HS-5 (cell line): ENCODE results near the gene TSKS.

Experiments
- DNase-seq: peaks from one replicate; pipeline ENCODE4 v3.0.0-alpha.2; 2012; ENCODE audit warnings: low read depth

The TSKS gene

GRCh38 chr19:49792829-49793560 lies 29.9 kb upstream of the TSKS start:
- no peak for DNase-seq

DNA sequence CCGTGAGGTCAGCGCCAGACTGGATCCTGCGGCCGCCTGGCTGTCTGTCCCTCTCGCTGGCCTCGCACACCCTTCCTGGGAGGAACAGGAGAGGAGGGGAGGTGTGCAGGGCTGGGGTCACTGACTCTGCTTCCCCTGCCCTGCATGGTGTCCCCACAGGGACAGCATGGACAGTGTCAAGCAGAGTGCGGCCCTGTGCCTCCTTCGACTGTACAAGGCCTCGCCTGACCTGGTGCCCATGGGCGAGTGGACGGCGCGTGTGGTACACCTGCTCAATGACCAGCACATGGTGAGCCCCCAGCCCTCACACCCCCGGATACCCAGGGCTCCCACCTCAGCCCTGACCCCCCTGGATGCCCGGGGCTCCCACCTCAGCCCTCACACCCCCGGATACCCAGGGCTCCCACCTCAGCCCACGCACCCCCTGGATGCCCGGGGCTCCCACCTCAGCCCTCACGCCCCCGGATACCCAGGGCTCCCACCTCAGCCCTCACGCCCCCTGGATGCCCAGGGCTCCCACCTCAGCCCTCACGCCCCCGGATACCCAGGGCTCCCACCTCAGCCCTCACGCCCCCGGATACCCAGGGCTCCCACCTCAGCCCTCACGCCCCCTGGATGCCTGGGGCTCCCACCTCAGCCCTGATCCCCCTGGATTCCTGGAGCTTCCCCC lies 28.8 kb upstream of the TSKS start:
- no peak for DNase-seq

- DNase-seq, result no peak
Measured at GRCh38 chr19:49790866-49791265, 27.8 kb upstream of the TSKS start.

DNA sequence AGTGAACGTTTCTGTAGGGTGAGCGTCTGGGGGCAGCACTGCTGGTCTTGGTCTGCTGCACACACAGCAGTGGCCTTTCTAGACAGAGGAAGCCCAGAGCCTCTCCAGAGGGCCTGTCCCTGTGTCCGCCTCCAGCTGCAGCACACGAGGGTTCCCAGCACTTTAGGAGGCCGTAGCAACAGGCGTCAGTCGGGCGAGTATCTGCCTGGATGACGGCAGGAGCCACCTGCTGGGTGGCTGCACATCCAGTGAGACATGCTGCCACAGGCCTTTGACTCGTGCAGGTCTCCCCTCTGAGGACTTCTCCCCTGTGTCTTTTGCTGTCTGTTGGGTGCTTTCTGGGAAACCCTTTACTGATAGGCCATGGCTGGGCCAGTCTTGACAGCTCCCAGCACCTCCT lies 25.8 kb upstream of the TSKS start:
- DNase-seq, result no peak

DNA sequence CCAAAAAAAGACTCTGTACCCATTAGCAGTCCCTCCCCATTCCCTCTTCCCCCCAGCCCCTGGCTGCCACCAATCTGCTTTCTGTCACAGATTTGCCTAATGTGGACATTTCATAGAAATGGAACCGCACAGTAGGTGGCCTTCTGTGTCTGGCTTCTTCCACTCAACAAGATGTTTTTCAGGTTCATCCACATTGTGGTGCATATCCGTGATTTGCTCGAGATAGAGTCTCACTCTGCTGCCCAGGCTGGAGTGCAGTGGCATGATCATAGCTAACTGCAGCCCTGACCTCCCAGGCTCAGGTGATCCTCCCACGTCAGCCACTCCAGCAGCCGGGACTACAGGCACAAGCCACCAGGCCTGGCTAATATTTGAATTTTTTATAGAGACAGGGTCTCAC lies 24.6 kb upstream of the TSKS start:
- DNase-seq, result no peak

GRCh38 chr19:49786376-49786820 lies 23.3 kb upstream of the TSKS start:
- DNase-seq, result peak; percentile 16

DNA sequence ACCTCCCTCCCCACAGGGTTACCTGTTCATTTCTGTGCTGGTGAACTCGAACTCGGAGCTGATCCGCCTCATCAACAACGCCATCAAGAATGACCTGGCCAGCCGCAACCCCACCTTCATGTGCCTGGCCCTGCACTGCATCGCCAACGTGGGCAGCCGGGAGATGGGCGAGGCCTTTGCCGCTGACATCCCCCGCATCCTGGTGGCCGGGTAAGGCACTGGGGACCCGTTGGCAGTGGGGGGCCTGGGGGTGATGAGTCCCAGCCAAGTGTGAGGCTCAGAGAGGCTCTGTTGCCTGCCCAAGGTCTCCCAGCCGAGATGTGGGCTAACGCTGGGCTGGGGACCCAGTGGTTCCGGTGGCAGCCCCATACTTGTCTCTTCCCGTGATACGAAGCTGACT lies 19.4 kb upstream of the TSKS start:
- no peak for DNase-seq

- DNase-seq, result no peak
Measured at GRCh38 chr19:49781394-49781793, 18.3 kb upstream of the TSKS start.

DNA sequence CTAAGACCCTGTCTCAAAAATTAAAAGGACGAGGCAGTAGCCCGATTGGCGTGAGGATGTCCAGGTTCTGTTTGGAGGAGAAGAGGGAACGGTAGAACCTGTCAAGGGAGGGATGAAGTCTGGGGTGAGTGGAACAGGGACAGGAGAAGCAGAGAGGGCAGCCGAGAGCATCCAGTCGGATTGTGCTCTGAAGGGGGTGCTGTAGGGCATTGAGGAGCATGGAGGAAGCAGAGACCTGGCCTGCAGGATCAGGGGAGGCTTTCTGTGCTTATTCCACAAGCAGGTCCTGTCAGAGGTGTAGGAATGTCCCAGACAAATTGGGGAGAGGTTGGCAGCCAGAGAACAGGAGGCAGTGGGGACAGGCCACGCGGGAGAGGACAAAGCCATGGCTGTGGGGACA lies 17.8 kb upstream of the TSKS start:
- DNase-seq, result no peak

GRCh38 chr19:49779731-49780555 lies 16.8 kb upstream of the TSKS start:
- no peak for DNase-seq

DNA sequence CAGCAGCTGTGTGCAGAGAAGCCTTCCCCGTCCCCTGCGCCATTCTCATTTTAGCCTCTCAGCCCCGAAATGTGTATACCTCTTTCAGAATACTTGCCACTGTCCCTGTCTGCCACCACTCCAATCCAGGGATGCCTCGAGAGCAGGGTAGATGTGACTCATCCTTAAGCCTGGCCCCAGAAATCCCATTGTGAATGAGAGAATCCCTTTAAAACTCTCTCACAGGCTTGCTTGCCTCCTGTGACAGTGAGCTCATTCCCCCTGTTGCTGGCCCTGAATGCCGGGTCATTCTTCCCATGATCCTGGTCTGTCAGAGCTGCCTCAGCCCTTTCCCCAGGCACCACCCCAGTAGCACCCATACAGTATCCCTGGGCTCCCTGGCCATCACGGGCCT lies 13.3 kb upstream of the TSKS start:
- no peak for DNase-seq

DNA sequence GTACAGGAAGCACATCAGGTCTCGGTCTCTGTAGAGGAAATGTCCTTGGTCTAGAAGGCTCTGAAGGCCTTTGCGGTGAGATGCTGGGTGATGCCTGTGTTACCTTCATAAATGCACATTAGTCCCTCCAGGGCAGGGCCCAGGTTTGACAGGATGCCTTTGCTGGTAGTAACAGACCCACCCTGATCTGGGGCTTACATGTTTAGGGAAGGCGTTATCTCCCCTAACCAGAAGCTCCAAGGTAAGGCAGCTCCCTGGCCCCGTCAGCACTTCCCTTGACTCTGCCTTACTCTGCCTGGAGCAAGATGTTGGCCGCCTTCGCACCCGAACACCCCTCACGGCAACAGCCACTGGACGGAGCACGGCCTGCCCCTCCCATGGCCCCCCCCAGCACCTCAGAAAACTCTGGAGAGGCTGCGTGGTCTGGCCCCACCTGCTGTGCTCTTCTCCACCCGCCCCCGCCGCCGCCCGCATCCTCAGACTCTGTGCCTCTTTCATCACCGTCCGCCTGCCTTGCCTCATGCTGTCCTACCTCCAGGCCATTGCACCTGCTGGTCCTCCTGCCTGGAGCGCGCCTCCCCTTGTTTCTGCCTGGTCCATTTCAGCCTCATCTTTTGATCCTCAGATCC lies 12.8 kb upstream of the TSKS start:
- DNase-seq, result no peak

- DNase-seq, result no peak
Measured at GRCh38 chr19:49774969-49775368, 11.9 kb upstream of the TSKS start.

DNA sequence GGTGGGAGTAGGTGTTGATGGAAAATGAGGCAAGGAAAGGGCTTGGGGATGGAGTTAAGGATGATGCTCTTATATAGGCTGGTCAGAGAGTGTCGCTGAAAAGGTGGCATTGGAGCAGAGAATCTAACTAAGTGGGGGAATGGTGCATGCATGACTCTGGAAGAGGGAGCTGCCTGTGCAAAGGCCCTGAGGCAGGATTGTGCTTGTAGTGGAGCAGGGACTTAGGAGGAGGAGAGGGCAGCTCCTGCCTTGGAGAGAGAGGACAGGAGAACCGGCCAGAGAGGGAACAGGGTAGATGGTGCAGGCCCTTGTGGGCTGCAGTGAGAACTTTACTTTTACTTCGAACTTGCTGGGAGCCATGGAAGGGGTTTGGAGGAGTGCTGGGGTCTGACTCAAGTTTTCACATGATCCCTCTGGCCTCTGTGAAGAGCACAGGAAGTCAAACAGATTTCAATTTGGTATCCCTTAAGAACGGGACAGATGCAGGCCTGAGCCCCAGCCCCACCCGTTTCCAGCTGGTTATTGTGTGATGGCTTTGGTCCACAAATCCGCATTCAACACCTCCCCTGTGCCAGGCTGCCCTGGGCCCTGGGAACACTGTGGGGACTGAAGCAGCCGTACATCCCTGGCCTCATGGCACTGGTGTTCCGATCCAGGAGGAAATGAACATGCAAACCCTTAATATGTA lies 10.7 kb upstream of the TSKS start:
- DNase-seq, result no peak

DNA sequence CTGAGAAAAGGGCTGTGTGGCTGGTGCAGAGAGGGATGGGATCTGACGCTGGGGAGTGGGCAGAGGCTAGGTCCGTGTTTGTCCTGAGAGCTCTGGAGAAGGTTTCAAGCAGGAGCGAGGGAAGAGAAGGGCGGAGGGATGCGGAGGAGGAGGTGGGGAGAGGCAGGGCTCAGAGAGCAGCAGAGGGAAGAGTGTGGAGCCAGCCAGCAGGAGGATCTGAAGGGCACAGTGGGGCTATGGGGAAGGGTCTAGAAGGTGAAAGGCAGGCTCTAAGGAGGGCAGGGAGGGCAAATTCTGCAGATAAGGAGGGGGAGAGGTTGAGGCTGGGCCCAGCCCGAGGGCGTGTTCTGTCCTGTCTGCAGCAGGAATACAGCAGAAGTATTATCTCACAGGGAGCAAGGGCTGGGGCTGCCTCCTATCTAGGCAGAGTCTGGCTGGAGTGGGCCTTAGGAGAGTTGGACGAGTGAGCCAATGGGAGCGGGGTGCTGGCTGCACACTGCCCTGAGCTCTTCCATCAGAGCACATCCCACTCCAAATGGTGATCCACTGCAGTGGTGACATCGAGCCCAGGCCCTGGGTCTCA lies 9.8 kb upstream of the TSKS start:
- DNase-seq, result no peak

- DNase-seq, result no peak
Measured at GRCh38 chr19:49771674-49772139, 8.6 kb upstream of the TSKS start.

- no peak for DNase-seq
Measured at GRCh38 chr19:49770529-49770928, 7.4 kb upstream of the TSKS start.

GRCh38 chr19:49767967-49768581 lies 5.0 kb upstream of the TSKS start:
- no peak for DNase-seq

DNA sequence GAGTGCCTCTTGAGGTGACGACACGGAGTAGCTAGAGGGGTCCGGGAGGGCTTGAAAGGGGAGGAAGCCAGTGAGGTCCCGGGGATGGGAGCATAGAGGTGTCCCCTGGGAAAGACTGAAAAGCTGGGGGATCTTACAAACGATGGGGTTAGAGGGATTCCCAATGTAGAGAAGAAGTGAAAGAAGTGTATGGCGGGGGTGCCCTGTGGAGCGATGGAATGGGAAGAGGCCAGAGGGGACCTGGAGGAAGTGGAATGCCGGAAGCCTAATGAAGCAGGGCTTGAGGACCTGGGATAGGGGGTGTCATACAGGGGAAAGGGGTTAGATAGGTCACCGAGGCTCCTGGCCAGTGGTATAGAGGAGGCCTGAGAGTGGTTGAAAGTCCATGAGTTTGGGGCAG lies 4.3 kb upstream of the TSKS start:
- DNase-seq, result no peak

DNA sequence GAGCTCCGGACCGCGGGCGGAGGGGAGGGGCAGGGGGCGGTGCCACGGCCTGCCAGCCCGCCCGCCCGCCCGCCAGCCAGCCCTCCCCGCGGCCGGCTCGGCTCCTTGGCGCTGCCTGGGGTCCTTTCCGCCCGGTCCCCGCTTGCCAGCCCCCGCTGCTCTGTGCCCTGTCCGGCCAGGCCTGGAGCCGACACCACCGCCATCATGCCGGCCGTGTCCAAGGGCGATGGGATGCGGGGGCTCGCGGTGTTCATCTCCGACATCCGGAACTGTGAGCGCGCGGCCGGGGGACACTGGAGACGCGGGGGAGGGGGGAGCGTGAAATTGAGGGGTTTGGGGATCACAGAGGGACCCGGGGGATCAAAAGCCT lies 3.8 kb upstream of the TSKS start, which contains the start of gene AP2A1:
AP2A1 (plus strand) TSS at position 72 of the 370 bp plus-strand sequence; CDS start at position 205, 133 bp downstream.
- no peak for DNase-seq
